Fibroblast of villous mesenchyme (primary cell): ENCODE measurements around the gene TTC7B. TPM values are rescaled to one million over a fixed set of nuclear protein-coding genes. Genes with fewer than 3 reads are reported as not detected.

Experiments
- DNase-seq: peaks from one replicate; pipeline ENCODE4 v3.0.0-alpha.2; 2010; ENCODE audit warnings: low read depth
- H3K4me3 ChIP-seq: 2 replicates; pipeline ENCODE4 v1.5.1; 2011; ENCODE audit warnings: low read depth, mild to moderate bottlenecking, low read length
- CTCF ChIP-seq: IDR thresholded peaks from 2 replicates; pipeline ENCODE4 v1.5.1; 2012; ENCODE audit warnings: low read depth, mild to moderate bottlenecking, low read length; ENCODE audit not compliant: insufficient read depth
- total RNA-seq: library from RNA; depleted of rRNA; stranded (reverse); fragments of >200 nt; gene quantifications from 2 replicates; pipeline ENCODE4 v1.2.3, GENCODE V29; 2012

Gene TTC7B
- total RNA-seq, 1 donor, result 16.8 TPM

GRCh38 chr14:90660865-90661570 lies 155.2 kb downstream of the TTC7B start:
- no peak overlapping the region for H3K4me3 ChIP-seq
- no peak for TF ChIP-seq CTCF
- DNase-seq, result no peak

DNA sequence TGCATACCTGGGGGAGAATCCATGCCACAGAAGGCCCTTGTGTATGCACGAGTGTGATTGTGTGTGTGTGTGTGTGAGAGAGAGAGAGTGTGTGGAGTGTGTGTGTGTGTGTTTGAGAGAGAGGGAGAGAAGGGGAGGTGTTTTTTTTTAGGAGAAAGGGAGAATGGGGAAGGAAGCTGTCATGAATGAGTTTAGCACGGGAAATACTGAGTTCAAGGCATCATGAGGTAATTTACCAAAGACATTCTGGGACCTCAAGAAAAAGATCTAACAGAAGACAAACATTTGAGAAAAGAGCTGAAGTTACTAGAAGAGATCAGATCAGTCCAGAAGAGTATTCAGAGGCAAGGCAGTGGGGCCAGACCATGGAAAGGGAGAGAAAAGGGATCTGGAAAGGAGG lies 157.1 kb downstream of the TTC7B start:
- H3K4me3 ChIP-seq, result no peak overlapping the region
- DNase-seq, result no peak
- no peak for TF ChIP-seq CTCF

GRCh38 chr14:90658541-90658967 lies 157.7 kb downstream of the TTC7B start:
- peak; percentile 54 for DNase-seq
- H3K4me3 ChIP-seq, result no peak overlapping the region
- no peak for TF ChIP-seq CTCF

GRCh38 chr14:90656973-90657372 lies 159.3 kb downstream of the TTC7B start:
- DNase-seq, result no peak
- H3K4me3 ChIP-seq, result no peak overlapping the region
- TF ChIP-seq CTCF, result no peak

DNA sequence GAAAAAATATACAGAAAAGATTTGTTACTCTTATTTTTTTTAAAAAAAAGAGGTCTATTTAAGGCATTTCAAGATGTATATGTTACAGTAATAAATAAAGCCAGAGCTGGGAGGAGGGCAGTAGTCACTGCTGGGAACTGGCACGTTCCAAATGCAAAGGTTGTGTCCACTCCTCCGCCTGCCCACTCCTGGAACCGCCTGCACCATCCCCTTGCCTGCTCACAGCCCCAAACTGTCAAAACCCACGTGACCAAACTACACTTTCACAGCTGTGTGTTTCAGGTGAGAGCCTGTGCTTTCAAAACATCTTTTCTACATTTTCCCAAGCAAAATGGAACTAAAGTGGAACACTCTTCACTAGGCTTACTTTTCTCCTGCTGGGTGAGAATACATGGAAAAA lies 160.4 kb downstream of the TTC7B start:
- H3K4me3 ChIP-seq, result no peak overlapping the region

DNA sequence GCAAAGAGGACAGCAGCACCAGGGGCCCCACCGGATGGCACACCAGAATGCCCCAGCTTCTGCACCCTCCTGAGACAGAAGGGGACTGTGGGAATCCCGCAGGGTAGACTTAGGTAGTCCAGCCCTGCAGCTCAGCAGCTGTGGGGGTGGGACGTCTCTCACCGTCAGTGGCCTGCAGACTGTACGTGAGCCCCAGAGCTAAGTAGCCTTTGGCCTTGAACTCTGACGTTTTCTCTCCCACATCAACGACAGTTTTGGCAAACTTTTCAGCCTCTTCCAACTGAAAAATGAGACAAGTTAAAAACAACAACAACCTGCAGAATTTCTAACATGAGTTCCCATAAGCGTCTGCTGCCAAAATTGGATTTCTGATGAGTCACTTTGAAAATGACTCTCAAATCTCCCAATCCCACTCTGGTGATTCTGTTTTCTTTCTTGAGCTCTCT lies 161.4 kb downstream of the TTC7B start:
- peak; percentile 87 for DNase-seq
- TF ChIP-seq CTCF, result no peak
- no peak overlapping the region for H3K4me3 ChIP-seq

More for the DNA sequence above, 160.4 kb downstream of the TTC7B start:
- TF ChIP-seq CTCF, result no peak
- DNase-seq, result no peak

DNA sequence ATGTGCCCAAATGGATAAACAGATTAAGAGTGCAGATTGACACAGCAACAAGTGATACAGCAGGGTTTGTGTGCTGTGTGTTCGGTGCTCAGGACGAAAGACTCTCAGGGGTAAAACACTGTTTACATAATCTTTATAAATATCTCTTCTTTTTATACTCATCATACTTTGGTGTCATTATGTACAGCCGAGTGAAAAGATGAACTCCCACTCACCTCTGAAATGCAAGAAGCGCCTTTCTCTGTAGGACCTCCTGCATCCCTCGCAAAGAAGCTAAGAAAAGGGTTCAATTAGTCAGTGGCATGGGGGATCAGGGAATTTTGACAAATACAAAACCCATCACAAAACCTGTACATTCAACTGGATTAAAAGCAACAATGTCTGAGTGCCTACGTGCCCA lies 163.6 kb downstream of the TTC7B start:
- no peak for DNase-seq
- no peak for TF ChIP-seq CTCF
- H3K4me3 ChIP-seq, result no peak overlapping the region
